Bronchial epithelial cell (primary cell): Measurements from ENCODE around the gene NAMPT. TPM values are rescaled to one million over a fixed set of nuclear protein-coding genes. Genes with fewer than 3 reads are reported as not detected.

Experiments used
- DNase-seq: peaks from one replicate; pipeline ENCODE4 v3.0.0-alpha.2; 2010; ENCODE audit warnings: low read depth
- FAIRE-seq: peaks from 2 replicates; lab custom pipeline; 2011; peaks lifted over from hg19 to GRCh38; lab: Jason Lieb, UNC
- H3K27me3 ChIP-seq: 2 replicates; pipeline ENCODE4 v1.5.1; 2011; ENCODE audit warnings: low read length; ENCODE audit not compliant: control insufficient read depth, insufficient read depth
- H3K36me3 ChIP-seq: 2 replicates; pipeline ENCODE4 v1.5.1; 2011; ENCODE audit warnings: low read length; ENCODE audit not compliant: control insufficient read depth, insufficient read depth
- H3K4me3 ChIP-seq: 2 replicates; pipeline ENCODE4 v1.5.1; 2011; ENCODE audit warnings: mild to moderate bottlenecking, low read depth, low read length, control low read depth
- total RNA-seq: library from RNA; depleted of rRNA; stranded (reverse); fragments of >200 nt; gene quantifications from 2 replicates; pipeline ENCODE4 v1.2.1, GENCODE V29; 2014
- TF ChIP-seq, protein P1 (sequence below): IDR thresholded peaks from 2 replicates; pipeline ENCODE4 v1.5.1; 2011; ENCODE audit warnings: mild to moderate bottlenecking, moderate library complexity, low read length, control low read depth, inconsistent platforms; ENCODE audit not compliant: insufficient read depth, severe bottlenecking

Gene NAMPT
- total RNA-seq, 1 donor from 2014 or later = 175 TPM

DNA sequence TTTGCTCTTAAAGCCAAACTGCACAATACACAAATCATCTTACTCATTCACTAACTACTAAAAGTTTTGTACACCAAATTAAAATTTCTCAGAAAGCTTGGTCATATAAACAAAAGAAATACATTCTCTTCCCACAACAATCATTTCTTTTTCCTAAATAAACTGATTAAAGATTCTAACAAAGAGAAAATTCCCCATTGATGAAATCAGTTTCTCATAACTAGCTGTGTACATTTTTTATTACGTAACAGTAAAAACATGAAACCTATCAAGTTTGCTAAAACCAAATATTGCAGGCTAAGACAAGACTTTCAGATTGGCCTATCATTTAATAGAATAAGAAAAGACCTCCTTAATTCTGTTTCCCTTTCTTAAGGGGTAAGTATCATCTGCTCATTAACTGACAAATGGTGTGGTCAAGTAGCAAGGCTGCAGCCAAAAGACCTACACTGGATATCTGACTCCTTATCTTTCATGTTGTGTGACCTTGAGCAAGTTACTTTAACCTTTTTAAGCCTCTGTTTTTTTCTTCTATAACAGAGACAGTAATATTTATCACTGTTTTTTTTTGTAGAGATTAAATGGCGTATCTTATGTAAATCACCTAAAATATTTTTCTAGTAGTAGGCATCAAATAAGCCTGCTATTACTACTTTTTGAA, 22.4 kb downstream of the NAMPT start:
- peaks cover 21% of the 10 kb centered on the region for H3K36me3 ChIP-seq
- no peak overlapping the region for H3K4me3 ChIP-seq
- no peaks in the 10 kb centered on the region for H3K27me3 ChIP-seq
- FAIRE-seq = no peak
- no peak for DNase-seq
- TF ChIP-seq, protein P1, sequence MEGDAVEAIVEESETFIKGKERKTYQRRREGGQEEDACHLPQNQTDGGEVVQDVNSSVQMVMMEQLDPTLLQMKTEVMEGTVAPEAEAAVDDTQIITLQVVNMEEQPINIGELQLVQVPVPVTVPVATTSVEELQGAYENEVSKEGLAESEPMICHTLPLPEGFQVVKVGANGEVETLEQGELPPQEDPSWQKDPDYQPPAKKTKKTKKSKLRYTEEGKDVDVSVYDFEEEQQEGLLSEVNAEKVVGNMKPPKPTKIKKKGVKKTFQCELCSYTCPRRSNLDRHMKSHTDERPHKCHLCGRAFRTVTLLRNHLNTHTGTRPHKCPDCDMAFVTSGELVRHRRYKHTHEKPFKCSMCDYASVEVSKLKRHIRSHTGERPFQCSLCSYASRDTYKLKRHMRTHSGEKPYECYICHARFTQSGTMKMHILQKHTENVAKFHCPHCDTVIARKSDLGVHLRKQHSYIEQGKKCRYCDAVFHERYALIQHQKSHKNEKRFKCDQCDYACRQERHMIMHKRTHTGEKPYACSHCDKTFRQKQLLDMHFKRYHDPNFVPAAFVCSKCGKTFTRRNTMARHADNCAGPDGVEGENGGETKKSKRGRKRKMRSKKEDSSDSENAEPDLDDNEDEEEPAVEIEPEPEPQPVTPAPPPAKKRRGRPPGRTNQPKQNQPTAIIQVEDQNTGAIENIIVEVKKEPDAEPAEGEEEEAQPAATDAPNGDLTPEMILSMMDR = no peak

DNA sequence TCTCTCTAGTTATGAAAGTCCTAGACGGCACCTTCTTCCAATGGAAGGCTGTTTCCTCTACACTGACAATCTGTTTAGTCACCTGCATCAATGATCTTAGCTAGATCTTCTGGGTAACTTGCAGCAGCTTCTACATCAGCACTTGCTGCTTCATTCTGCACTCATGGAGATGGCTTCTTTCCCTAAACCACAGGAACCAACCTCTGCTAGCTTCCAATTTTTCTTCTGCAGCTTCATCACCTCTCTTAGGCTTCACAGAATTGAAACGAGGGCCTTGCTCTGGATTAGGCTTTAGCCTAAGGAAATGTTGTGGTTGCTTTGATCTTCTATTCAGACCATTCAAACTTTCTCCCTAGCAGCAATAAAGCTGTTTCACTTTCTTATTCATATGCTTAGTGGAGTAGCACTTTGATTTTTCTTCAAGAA, 24.6 kb downstream of the NAMPT start:
- FAIRE-seq = no peak
- H3K36me3 ChIP-seq = peaks cover 19% of the 10 kb centered on the region
- DNase-seq = no peak
- no peaks in the 10 kb centered on the region for H3K27me3 ChIP-seq
- no peak overlapping the region for H3K4me3 ChIP-seq
- TF ChIP-seq, protein P1 = no peak

DNA sequence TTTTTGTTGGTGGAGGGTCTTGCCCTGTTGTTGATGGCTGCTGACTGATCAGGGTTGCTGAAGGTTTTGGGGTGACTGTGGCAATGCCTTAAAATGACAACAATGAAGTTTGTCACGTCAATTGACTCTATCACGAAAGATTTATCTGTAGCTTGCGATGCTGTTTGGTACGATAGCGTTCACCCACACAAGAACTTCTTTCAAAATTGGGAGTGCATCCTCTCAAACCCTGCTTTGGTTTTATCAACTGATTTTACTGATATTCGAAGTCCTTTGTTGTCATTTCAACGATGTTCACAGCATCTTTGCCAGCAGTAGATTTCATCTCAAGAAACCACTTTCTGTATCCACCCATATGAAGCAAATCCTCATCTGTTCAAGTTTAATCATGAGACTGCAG, 26.0 kb downstream of the NAMPT start:
- Histone ChIP-seq H3K4me3 (no peak overlapping the region), H3K27me3 (no peaks in the 10 kb centered on the region), H3K36me3 (peaks cover 20% of the 10 kb centered on the region)
- TF ChIP-seq, protein P1 = no peak
- DNase-seq (no peak), FAIRE-seq (no peak)

DNA sequence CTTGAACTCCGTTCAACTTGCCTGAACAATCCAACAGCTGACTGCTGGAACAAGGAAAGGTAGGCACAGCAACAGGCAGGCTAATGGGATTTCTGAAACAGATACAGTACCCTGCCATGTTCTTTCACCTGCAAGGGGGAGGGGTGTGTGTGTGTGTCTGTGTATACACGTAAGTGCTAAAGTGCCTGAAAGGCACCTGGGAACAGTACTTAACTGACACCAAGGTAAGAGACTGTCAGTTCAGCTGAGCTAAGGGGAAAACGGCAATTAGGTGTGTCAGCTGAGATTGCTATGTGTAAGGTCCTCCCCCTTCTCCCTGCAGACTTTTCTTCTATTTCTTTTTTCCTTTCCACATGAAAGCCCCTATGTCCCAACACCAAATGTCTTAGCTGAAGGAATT, 27.0 kb downstream of the NAMPT start:
- Histone ChIP-seq H3K27me3 (no peaks in the 10 kb centered on the region), H3K4me3 (no peak overlapping the region), H3K36me3 (peaks cover 25% of the 10 kb centered on the region)
- no peak for FAIRE-seq
- no peak for DNase-seq
- TF ChIP-seq, protein P1 = no peak

DNA sequence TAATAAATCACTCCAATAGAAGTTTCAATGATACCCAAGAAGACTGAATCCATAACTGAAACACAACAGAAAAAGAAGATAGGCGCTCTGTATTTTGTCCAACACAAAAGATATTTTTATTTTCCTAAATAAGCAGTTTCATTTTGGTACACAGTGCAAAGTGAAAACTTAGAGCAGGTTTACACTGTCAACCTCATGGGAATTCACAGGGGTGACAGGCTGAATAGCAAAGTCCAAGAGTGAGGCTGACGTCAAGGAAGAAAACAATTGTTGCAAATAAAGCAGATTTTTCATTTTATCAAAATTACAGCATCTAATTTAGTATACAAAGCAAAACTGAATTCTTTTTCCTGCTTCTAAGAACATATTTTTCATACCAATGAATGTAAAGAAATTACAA, 28.6 kb downstream of the NAMPT start:
- Histone ChIP-seq H3K36me3 (peaks cover 30% of the 10 kb centered on the region), H3K27me3 (no peaks in the 10 kb centered on the region), H3K4me3 (no peak overlapping the region)
- TF ChIP-seq, protein P1 = no peak
- FAIRE-seq (no peak), DNase-seq (no peak)

DNA sequence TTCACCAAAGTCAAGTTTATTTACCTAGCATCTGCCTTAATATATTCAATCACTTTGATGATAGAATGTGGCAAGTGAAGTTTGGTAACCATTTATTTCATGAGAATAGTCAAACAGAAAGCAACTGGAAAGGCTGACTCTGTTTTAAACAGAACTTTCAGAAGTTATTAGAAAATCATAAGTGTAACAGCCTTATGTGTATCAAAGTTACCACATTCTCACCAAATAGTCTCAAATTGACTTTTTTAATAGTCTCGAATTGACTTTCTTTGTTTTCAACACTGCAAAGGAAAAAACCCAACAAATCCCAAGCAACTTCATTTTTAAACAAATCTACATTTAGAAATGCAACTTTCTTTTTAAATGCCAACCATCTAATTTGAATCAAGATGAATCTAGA, 29.5 kb downstream of the NAMPT start:
- H3K27me3 ChIP-seq = no peaks in the 10 kb centered on the region
- DNase-seq (no peak), FAIRE-seq (no peak)
- TF ChIP-seq, protein P1 = no peak
- H3K4me3 ChIP-seq = no peak overlapping the region
- peaks cover 28% of the 10 kb centered on the region for H3K36me3 ChIP-seq
